Activated CD8-positive, alpha-beta memory T cell treated with anti-CD3 and anti-CD28 coated beads, Interleukin-2, amount 50 U/mL, for 1 hour (primary cell): Measurements from ENCODE around the gene ILF2.
"Not testable (repeated sequence)": the region's sequence is repeated elsewhere in the genome, so short reads cannot be mapped to it uniquely, and the experiment has no call there.

Source experiments
- DNase-seq: peaks from one replicate; pipeline ENCODE4 v3.0.0-alpha.2; 2020; ENCODE audit errors: extremely low read depth

Gene ILF2

GRCh38 chr1:153679337-153680119, 8.7 kb upstream of the ILF2 start:
- DNase-seq, result no peak

GRCh38 chr1:153678519-153679336, 7.9 kb upstream of the ILF2 start, which contains the start of gene NPR1:
NPR1 (plus strand) TSS chr1:153678688; CDS start chr1:153679109, 421 bp downstream.
- DNase-seq, result no peak

- no peak for DNase-seq
These were observed 7.1 kb upstream of the ILF2 start for GRCh38 chr1:153677718-153678518.

- no peak for DNase-seq
These were observed 2.7 kb upstream of the ILF2 start for GRCh38 chr1:153673511-153673910.

GRCh38 chr1:153671628-153672353, 998 bp upstream of the ILF2 start:
- not testable (repeated sequence) for DNase-seq

GRCh38 chr1:153670257-153670858, 435 bp downstream of the ILF2 start:
- DNase-seq, result no peak

- DNase-seq, result no peak
These were observed 1.2 kb downstream of the ILF2 start for GRCh38 chr1:153669606-153670005.

GRCh38 chr1:153668672-153669071, 2.1 kb downstream of the ILF2 start:
- DNase-seq, result not testable (repeated sequence)

GRCh38 chr1:153667439-153667838, 3.4 kb downstream of the ILF2 start:
- DNase-seq, result no peak

- no peak for DNase-seq
These were observed 7.6 kb downstream of the ILF2 start for GRCh38 chr1:153663211-153663610.

- no peak for DNase-seq
These were observed 8.5 kb downstream of the ILF2 start for GRCh38 chr1:153662269-153662668.

- no peak for DNase-seq
These were observed 9.6 kb downstream of the ILF2 start for GRCh38 chr1:153661111-153661708.

- DNase-seq, result no peak
These were observed 11.1 kb downstream of the ILF2 start for GRCh38 chr1:153659656-153660055.

GRCh38 chr1:153659175-153659534, 11.6 kb downstream of the ILF2 start:
- no peak for DNase-seq

GRCh38 chr1:153658400-153659174, 12.2 kb downstream of the ILF2 start, which contains the start of gene SNAPIN:
SNAPIN (plus strand) TSS chr1:153658703; CDS start chr1:153658744, 41 bp downstream.
- peak; percentile 53 for DNase-seq

GRCh38 chr1:153655333-153655732, 15.5 kb downstream of the ILF2 start:
- DNase-seq, result no peak

GRCh38 chr1:153652805-153653500, 17.8 kb downstream of the ILF2 start:
- no peak for DNase-seq

GRCh38 chr1:153651771-153652170, 19.0 kb downstream of the ILF2 start:
- DNase-seq, result no peak

- DNase-seq, result no peak
These were observed 20.9 kb downstream of the ILF2 start for GRCh38 chr1:153649863-153650235.
